Stimulated activated CD4-positive, alpha-beta T cell treated with anti-CD3 and anti-CD28 coated beads, Interleukin-4, amount 100 ng/mL, for 24 hours (primary cell): Measurements from ENCODE around the gene LPP.

ENCODE experiments used
- DNase-seq: peaks from one replicate; pipeline ENCODE4 v3.0.0-alpha.2; 2020

The LPP gene

GRCh38 chr3:188135271-188135670, 18.7 kb upstream of the LPP start:
- no peak for DNase-seq

GRCh38 chr3:188137051-188137450, 16.9 kb upstream of the LPP start:
- no peak for DNase-seq

DNA sequence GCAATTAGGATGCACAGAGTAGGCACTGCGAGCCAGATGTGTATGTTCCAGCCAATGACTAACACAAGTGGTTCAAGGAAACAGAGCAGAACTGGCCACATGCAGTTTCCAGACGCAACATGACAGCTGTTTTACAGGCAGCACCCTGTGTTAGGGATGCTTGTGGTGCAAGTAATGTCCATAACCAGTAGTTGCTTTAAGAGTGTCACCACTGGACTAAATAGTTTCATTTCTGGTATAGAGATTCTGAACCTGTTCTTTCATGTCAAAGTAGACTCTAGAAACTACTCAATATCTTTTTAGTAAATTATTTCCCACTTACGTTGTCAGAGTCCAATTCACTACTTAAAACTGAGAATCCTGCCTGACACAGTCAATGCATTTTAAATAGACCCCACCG, 14.5 kb upstream of the LPP start:
- DNase-seq = no peak

GRCh38 chr3:188146219-188146618, 7.7 kb upstream of the LPP start:
- DNase-seq = no peak

DNA sequence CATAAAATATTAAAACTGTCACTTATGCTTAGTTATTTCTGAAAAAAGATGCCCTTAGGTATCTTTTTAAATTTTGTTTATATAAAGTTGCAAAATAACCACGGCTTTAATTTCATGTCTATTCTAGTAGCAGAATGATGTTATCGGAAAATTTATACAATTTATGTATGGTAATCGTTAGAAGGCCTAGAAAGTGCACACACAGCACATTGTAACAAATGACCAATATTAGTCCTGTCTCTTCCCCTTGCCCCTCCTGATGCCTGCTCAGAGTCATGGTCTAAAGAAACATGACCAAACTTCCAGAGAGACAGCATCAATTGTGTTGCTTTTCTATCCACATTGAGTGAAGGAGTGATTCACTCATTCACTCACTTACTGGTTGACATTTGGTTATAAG, 6.2 kb upstream of the LPP start:
- DNase-seq = no peak

DNA sequence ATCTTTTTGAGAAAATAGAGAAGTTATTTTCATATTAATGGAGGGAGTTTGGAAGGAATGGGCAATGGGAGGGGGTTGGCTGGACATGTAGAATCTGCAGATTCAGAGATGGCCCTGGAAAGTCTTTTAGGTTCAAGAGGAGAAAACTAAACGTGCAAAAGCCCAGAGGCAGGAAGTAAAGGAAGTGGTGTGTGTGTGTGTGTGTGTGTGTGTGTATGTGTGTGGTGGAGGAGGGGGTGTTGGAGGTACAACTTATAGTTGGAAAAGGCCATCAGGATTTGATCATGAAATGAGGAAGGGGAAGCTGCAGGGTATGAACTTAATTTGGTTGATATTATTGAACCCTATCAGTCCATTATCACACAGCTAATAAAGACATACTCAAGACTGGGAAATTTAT, 5.6 kb upstream of the LPP start:
- no peak for DNase-seq

GRCh38 chr3:188149587-188149986, 4.4 kb upstream of the LPP start:
- DNase-seq = no peak

DNA sequence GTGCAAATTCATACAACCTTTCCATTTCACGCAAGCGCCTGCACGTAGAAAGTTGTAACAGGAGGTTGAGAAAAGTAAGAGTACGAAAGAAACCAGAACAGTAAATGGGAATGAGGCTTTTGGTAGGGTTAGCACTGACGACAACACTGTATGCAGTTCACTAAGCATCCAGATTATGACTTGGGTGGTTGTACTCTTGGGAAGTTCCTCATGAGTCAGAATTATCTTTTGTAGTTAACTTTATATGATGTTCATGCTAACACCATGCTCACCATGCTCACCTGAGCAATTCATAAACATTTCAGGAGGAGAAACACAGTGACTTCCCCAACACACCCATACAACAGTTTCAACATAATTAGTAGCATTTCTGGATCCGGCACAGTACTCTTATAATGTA, 3.0 kb upstream of the LPP start:
- no peak for DNase-seq

DNA sequence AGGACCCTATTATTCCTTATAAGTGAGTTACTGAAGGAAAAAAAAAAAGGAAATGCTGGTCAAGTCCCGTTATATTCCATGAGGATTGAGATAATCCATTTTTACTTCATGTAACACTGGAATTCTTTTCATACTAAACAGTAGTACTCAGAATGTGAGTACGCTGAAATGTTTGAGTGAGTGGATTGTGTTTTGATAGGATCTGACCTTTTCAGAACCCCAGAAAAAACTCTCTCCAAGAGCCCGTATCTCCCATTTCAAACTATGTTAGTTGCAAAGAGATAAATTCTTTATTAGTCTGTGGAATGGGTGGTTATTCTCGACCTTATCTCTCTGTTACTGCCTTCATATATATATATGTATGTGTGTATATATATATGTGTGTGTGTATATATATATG, 2.5 kb upstream of the LPP start:
- no peak for DNase-seq

GRCh38 chr3:188152660-188153436, 1.1 kb upstream of the LPP start:
- DNase-seq = no peak

- peak; percentile 34 for DNase-seq
These were observed 432 bp upstream of the LPP start for GRCh38 chr3:188153437-188154013.

DNA sequence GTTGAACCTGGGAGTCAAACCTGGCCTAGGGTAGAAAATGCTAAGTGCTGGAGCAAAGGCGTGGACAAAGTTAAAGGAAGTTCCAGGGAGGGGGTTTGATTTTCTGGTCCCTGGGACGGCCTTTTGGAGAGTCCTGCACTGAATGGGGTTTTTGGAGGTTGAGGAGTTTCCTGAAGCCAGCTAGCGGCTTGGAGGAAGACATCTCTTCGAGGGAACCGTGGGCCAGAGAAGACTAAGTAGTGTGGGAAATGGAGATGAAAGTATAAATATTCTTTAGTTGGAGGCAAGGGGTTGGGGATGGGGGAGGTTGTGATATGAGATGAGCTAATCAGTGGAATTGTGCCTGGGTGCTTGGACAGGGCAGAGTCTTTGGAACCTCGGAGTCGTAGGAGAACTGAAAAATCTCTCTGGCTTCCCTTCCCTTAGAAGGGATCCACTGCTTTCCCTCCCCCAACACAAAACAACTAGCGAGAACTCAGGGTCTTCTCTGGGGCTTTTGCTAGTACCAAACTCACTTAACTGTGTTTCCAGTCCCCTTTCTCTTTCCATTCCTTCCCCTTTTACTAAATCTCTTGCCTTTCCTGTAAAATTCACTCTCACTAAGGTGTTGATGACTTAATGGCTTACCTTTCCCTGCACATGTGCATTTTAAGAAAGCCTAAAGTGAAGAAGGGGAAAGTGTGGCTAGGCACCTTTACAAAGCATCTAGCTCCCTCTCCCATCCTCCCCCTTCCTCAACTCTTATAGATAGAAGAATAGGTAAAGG, 1.0 kb downstream of the LPP start:
- DNase-seq = no peak

DNA sequence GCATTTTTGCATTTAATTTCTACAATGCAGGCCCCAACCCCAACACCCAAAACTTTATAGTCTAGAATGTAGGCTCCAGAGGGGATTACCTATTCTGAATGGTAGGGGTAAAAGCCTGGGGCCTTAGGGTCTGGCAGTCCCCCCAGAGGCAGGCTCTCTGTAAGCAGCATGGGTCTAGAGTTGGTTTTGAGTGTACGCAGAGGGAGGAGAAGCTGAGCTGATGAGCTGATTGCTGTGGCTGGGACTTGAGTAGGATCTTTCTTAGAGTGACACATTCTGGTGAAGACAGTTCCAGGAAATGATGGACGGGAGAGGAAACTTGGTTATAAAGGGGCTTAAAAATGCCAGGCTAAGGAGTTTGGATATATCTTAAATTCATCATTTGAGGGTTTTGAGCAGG, 2.1 kb downstream of the LPP start:
- no peak for DNase-seq

GRCh38 chr3:188157407-188157806, 3.5 kb downstream of the LPP start:
- DNase-seq = no peak

- no peak for DNase-seq
These were observed 4.0 kb downstream of the LPP start for GRCh38 chr3:188157971-188158370.

DNA sequence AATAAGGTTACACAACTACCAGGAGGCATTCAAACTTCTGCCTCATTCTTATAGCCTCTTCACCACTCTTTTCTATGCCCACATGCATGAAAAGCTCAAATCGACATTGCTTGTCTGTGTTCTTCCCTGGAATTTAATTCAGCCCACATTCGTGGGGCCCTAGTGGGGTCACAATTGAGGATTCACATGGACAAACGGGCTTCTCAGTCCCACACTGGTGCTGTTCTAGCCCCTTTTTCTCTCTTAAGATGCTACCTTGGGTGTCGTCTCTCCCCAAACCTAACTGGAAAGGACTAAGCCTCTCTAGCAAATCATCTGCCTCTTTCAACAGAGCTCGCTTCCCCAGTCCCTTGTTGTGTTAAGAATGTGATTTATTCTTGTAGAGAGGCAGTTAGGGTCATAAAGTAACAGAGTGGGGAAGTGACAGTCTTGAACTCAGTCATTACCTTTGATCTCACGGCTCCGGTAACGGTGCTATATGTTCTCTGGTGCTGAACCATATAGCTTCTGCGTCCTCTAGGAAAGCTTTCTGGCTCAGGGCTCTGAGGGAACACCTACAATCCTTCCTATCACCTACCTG, 4.9 kb downstream of the LPP start:
- DNase-seq = no peak

- no peak for DNase-seq
These were observed 6.8 kb downstream of the LPP start for GRCh38 chr3:188160751-188161150.

GRCh38 chr3:188164248-188164687, 10.3 kb downstream of the LPP start:
- DNase-seq = peak; percentile 32

GRCh38 chr3:188165596-188165995, 11.6 kb downstream of the LPP start:
- DNase-seq = peak; percentile 43

- DNase-seq = no peak
These were observed 12.5 kb downstream of the LPP start for GRCh38 chr3:188166441-188166840.

DNA sequence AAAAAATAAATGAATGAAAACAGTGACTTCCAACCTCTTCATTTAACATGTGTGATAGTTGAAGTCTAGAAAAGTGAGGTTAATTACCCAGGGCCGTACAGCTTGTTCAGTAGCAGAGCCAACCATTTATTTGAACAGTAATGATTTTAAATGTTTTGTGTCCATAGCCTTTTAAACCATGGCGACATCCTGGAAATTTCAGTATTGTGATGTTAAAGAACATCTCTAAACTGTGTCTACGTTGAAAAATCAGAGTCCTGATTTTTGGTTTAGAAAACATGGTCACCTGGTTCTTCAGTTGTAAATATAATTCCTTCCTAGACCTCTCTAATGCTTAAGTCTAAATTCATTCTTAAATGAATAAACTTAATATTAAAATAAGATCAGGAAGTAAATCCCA, 14.2 kb downstream of the LPP start:
- DNase-seq = no peak

GRCh38 chr3:188168648-188169047, 14.7 kb downstream of the LPP start:
- no peak for DNase-seq

GRCh38 chr3:188169830-188170455, 16.0 kb downstream of the LPP start:
- DNase-seq = no peak
